Measurements from ENCODE around the gene TSHZ2.

GRCh38 chr20:53421343-53421742 lies 449.2 kb downstream of the TSHZ2 start:
- TF ChIP-seq ZNF274 (IDR thresholded peaks at IDR 0.05; ENCODE audit: low read depth, low read length) (no peak), YY1 (IDR thresholded peaks at IDR 0.05; ENCODE audit: insufficient read depth, insufficient read length) (no peak)

Data from NT2/D1 (cell line).